Neural cell (in vitro differentiated cells): Measurements from ENCODE around the gene ADRM1. TPM values are rescaled to one million over a fixed set of nuclear protein-coding genes. Genes with fewer than 3 reads are reported as not detected.

Experiments used
- H2AFZ ChIP-seq: fragments of 200-600, 300-800 bp; sonication (generic), shearing (Covaris generic); 2 replicates; pipeline ENCODE4 v1.6.0; 2014; ENCODE audit warnings: low read depth, mild to moderate bottlenecking, antibody characterized with exemption, low read length, moderate library complexity
- H3F3A ChIP-seq: fragments of 200-600 bp; shearing (Covaris generic); 2 replicates; pipeline ENCODE4 v1.6.1; 2016; ENCODE audit warnings: mild to moderate bottlenecking, moderate library complexity, mixed read lengths, antibody characterized with exemption, low read length; ENCODE audit not compliant: insufficient read depth, poor library complexity, severe bottlenecking
- H3K27ac ChIP-seq: fragments of 200-600, 300-800 bp; sonication (generic), shearing (Covaris generic); 2 replicates; pipeline ENCODE4 v1.5.1; 2014; ENCODE audit warnings: mild to moderate bottlenecking, low read length, moderate library complexity
- H3K27me3 ChIP-seq: fragments of 300-800, 200-600 bp; sonication (generic), shearing (Covaris generic); 2 replicates; pipeline ENCODE4 v1.6.0; 2014; ENCODE audit warnings: mild to moderate bottlenecking, low read depth, low read length, moderate library complexity; ENCODE audit not compliant: insufficient read depth
- H3K36me3 ChIP-seq: fragments of 300-800, 200-600 bp; sonication (generic), shearing (Covaris generic); 2 replicates; pipeline ENCODE4 v1.5.1; 2014; ENCODE audit warnings: mild to moderate bottlenecking, antibody characterized with exemption, low read length, moderate library complexity; ENCODE audit not compliant: insufficient read depth
- H3K4me2 ChIP-seq: fragments of 300-800, 200-600 bp; sonication (generic), shearing (Covaris generic); 2 replicates; pipeline ENCODE4 v1.6.0; 2014; ENCODE audit warnings: mild to moderate bottlenecking, low read length
- H3K4me3 ChIP-seq: fragments of 300-800, 200-600 bp; sonication (generic), shearing (Covaris generic); 2 replicates; pipeline ENCODE4 v1.5.1; 2014; ENCODE audit warnings: mild to moderate bottlenecking, low read length, moderate library complexity
- H3K79me2 ChIP-seq: fragments of 200-600 bp; shearing (Covaris generic); replicated peaks from 2 replicates; pipeline ENCODE4 v1.6.0; 2014; ENCODE audit warnings: mild to moderate bottlenecking, low read length, moderate library complexity; ENCODE audit not compliant: insufficient read depth
- H3K9ac ChIP-seq: fragments of 300-800, 200-600 bp; sonication (generic), shearing (Covaris generic); 2 replicates; pipeline ENCODE4 v1.6.1; 2016; ENCODE audit warnings: mild to moderate bottlenecking, low read length, mixed read lengths
- H3K9me2 ChIP-seq: fragments of 200-600 bp; shearing (Covaris generic); 2 replicates; pipeline ENCODE4 v1.6.1; 2016; ENCODE audit warnings: mild to moderate bottlenecking, low read length, mixed read lengths; ENCODE audit not compliant: insufficient read depth
- H3K9me3 ChIP-seq: fragments of 200-600, 300-800 bp; sonication (generic), shearing (Covaris generic); 2 replicates; pipeline ENCODE4 v1.6.1; 2016; ENCODE audit warnings: mild to moderate bottlenecking, mixed run types, low read length, moderate library complexity, mixed read lengths
- H4K20me1 ChIP-seq: fragments of 200-600 bp; shearing (Covaris generic); 2 replicates; pipeline ENCODE4 v1.6.1; 2016; ENCODE audit warnings: mild to moderate bottlenecking, mixed run types; ENCODE audit not compliant: insufficient read depth
- EP300 ChIP-seq: fragments of 450-650 bp; conservative IDR thresholded peaks from 2 replicates; pipeline ENCODE4 v1.6.1; 2014; ENCODE audit warnings: antibody characterized with exemption, mild to moderate bottlenecking, moderate library complexity; ENCODE audit not compliant: poor library complexity, severe bottlenecking
- EZH2 ChIP-seq: fragments of 200-600, 300-800 bp; shearing (Covaris generic), sonication (generic); IDR thresholded peaks from 2 replicates; pipeline ENCODE4 v1.6.1; 2014; ENCODE audit warnings: antibody characterized with exemption, low read length, borderline replicate concordance, mild to moderate bottlenecking; ENCODE audit not compliant: insufficient read depth, poor library complexity, severe bottlenecking
- MXI1 ChIP-seq: fragments of 450-650 bp; conservative IDR thresholded peaks from 2 replicates; pipeline ENCODE4 v1.6.1; 2014; ENCODE audit warnings: antibody characterized with exemption, mild to moderate bottlenecking; ENCODE audit not compliant: poor library complexity, severe bottlenecking
- POLR2AphosphoS5 ChIP-seq: IDR thresholded peaks from 2 replicates; pipeline ENCODE4 v1.6.1; 2012
- RAD21 ChIP-seq: fragments of 450-650 bp; conservative IDR thresholded peaks from 2 replicates; pipeline ENCODE4 v1.6.1; 2014; ENCODE audit warnings: antibody characterized with exemption, mild to moderate bottlenecking, moderate library complexity
- REST ChIP-seq: IDR thresholded peaks from 2 replicates; pipeline ENCODE4 v1.6.1; 2012; ENCODE audit warnings: borderline replicate concordance
- SMC3 ChIP-seq: fragments of 450-650 bp; conservative IDR thresholded peaks from 2 replicates; pipeline ENCODE4 v1.6.1; 2014; ENCODE audit warnings: antibody characterized with exemption, mild to moderate bottlenecking, moderate library complexity; ENCODE audit not compliant: poor library complexity
- TAF1 ChIP-seq: IDR thresholded peaks from 2 replicates; pipeline ENCODE4 v1.6.1; 2012; ENCODE audit warnings: low read depth
- polyA plus RNA-seq: library from polyadenylated mRNA; depleted of rRNA; stranded (reverse); fragments of >200 nt; gene quantifications from 2 replicates; pipeline ENCODE4 v1.2.3, GENCODE V29; 2014
- TF ChIP-seq, protein P1 (sequence below): fragments of 450-650 bp; IDR thresholded peaks from 2 replicates; pipeline ENCODE4 v1.5.1; 2014; ENCODE audit warnings: antibody characterized with exemption, mild to moderate bottlenecking, moderate library complexity; ENCODE audit not compliant: poor library complexity, severe bottlenecking

The ADRM1 gene
- polyA plus RNA-seq, 1 donor from 2014 or later: 111 TPM

DNA sequence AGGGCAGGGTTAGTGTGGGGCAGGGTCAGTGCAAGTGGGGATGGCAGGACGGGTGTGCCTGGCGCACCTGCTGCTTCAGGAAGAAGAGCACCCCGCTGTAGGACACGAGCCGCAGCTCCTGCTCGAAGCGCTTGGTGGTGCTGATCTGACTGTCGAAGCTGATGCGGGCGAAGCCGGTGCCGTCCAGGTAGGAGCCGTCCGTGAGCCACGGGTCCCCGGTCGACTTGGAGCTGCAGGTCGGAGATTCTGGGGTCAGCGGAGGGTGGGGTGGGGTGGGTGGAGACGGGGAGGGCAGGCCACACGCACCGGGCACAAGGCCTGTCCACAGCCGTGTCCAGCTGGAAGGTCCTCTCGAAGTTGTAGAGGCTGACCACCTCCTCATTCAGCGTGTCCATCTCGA lies 10.2 kb downstream of the ADRM1 start:
- H3K4me2 ChIP-seq: no peak overlapping the region
- TF ChIP-seq POLR2AphosphoS5 (no peak), MXI1 (no peak), EP300 (no peak), EZH2 (no peak), REST (no peak), SMC3 (no peak), RAD21 (no peak), TAF1 (no peak)
- TF ChIP-seq, protein P1, sequence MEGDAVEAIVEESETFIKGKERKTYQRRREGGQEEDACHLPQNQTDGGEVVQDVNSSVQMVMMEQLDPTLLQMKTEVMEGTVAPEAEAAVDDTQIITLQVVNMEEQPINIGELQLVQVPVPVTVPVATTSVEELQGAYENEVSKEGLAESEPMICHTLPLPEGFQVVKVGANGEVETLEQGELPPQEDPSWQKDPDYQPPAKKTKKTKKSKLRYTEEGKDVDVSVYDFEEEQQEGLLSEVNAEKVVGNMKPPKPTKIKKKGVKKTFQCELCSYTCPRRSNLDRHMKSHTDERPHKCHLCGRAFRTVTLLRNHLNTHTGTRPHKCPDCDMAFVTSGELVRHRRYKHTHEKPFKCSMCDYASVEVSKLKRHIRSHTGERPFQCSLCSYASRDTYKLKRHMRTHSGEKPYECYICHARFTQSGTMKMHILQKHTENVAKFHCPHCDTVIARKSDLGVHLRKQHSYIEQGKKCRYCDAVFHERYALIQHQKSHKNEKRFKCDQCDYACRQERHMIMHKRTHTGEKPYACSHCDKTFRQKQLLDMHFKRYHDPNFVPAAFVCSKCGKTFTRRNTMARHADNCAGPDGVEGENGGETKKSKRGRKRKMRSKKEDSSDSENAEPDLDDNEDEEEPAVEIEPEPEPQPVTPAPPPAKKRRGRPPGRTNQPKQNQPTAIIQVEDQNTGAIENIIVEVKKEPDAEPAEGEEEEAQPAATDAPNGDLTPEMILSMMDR: no peak
- H3K9ac ChIP-seq: no peak overlapping the region
- H3K9me2 ChIP-seq: no peaks in the 10 kb centered on the region
- no peak overlapping the region for H2AFZ ChIP-seq
- H3K9me3 ChIP-seq: no peaks in the 10 kb centered on the region
- H3K27me3 ChIP-seq: no peaks in the 10 kb centered on the region
- H3F3A ChIP-seq: no peaks in the 10 kb centered on the region
- H3K36me3 ChIP-seq: no peaks in the 10 kb centered on the region
- H3K27ac ChIP-seq: no peak overlapping the region
- H3K79me2 ChIP-seq: no peaks in the 10 kb centered on the region
- H3K4me3 ChIP-seq: no peak overlapping the region
- H4K20me1 ChIP-seq: no peaks in the 10 kb centered on the region

DNA sequence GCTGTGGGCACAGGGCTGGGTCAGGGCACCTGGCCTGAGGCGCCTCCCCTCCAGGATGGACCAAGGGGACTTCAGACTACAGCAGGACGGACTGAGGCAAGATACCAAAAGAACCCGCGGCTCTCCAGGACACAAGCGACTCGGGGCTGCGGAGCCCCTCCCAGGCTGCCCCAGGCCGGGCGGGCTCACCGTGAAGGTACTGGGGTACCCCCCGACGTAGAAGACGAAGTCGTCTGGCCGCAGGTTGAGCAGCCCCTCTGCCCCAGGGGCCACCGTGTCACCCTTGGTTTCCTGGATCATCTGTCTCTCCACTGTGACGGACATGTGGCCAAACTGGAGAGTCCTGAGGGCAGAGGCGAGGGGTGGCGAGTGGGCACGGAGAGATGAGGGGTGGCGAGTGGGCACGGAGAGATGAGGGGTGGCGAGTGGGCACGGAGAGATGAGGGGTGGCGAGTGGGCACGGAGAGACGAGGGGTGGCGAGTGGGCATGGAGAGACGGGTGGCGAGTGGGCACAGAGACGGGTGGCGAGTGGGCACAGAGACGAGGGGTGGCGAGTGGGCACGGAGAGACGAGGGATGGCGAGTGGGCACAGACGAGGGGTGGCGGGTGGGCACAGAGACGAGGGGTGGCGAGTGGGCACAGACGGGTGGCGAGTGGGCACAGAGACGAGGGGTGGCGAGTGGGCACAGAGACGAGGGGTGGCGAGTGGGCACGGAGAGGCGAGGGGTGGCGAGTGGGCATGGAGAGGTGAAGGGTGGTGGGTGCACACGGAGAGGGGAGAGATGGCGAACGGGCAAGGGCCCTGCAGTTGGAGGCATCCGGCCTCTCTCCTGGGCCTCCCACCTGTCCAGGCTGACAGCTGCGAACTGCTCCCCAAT lies 10.9 kb downstream of the ADRM1 start:
- no peaks in the 10 kb centered on the region for H3K27me3 ChIP-seq
- no peak for TF ChIP-seq RAD21
- no peak for TF ChIP-seq POLR2AphosphoS5
- TF ChIP-seq TAF1: no peak
- no peak for TF ChIP-seq MXI1
- no peak for TF ChIP-seq REST
- TF ChIP-seq, protein P1: no peak
- TF ChIP-seq EP300: no peak
- no peak for TF ChIP-seq SMC3
- TF ChIP-seq EZH2: no peak
- H3K36me3 ChIP-seq: no peaks in the 10 kb centered on the region

More for the DNA sequence above, 10.9 kb downstream of the ADRM1 start:
- Histone ChIP-seq H3K79me2 (no peaks in the 10 kb centered on the region), H3K27ac (no peak overlapping the region), H4K20me1 (no peaks in the 10 kb centered on the region), H3K9me2 (no peaks in the 10 kb centered on the region), H2AFZ (no peak overlapping the region), H3F3A (no peaks in the 10 kb centered on the region), H3K9me3 (no peaks in the 10 kb centered on the region), H3K9ac (no peak overlapping the region), H3K4me3 (no peak overlapping the region), H3K4me2 (no peak overlapping the region)
